Duodenal mucosa (tissue), 2 donors: ENCODE data around the gene APBB2.

ENCODE experiments used
- H3K27ac ChIP-seq: one replicate; pipeline ENCODE4 v1.7.0; 2013; ENCODE audit warnings: low read depth, low read length
- H3K27me3 ChIP-seq, 2 donors: one replicate each; pipeline ENCODE4 v1.7.0; 2013; ENCODE audit warnings: low read length in 2 of 2, control low read depth in 1 of 2; ENCODE audit not compliant: insufficient read depth in 2 of 2, control insufficient read depth in 1 of 2
- H3K36me3 ChIP-seq, 2 donors: one replicate each; pipeline ENCODE4 v1.7.0; 2013; ENCODE audit warnings: low read length in 2 of 2, control low read depth in 1 of 2; ENCODE audit not compliant: insufficient read depth in 2 of 2, control insufficient read depth in 1 of 2
- H3K4me1 ChIP-seq, 2 donors: one replicate each; pipeline ENCODE4 v1.7.0; 2013; ENCODE audit warnings: low read length in 2 of 2, control low read depth in 1 of 2; ENCODE audit not compliant: insufficient read depth in 2 of 2, control insufficient read depth in 1 of 2
- H3K4me3 ChIP-seq, 2 donors: one replicate each; pipeline ENCODE4 v1.7.0; 2013; ENCODE audit warnings: low read length in 2 of 2, low read depth in 1 of 2
- H3K9ac ChIP-seq, 2 donors: one replicate each; pipeline ENCODE4 v1.7.0; 2013; ENCODE audit warnings: low read length in 2 of 2, low read depth in 1 of 2
- H3K9me3 ChIP-seq, 2 donors: one replicate each; pipeline ENCODE4 v1.7.0; 2013; ENCODE audit warnings: low read length in 2 of 2, control low read depth in 1 of 2; ENCODE audit not compliant: control insufficient read depth in 1 of 2

APBB2 gene

GRCh38 chr4:41119867-41120295 is 94.5 kb downstream of the APBB2 start:
- H3K36me3 ChIP-seq = no peaks in the 10 kb centered on the region
- peaks cover 0 to 2% of the 10 kb centered on the region in 2 donors for H3K4me1 ChIP-seq
- no peak overlapping the region for H3K9ac ChIP-seq
- H3K27ac ChIP-seq = no peak overlapping the region
- H3K27me3 ChIP-seq = no peaks in the 10 kb centered on the region
- no peak overlapping the region for H3K4me3 ChIP-seq
- no peaks in the 10 kb centered on the region for H3K9me3 ChIP-seq

- no peaks in the 10 kb centered on the region for H3K4me1 ChIP-seq
These were observed 102.6 kb downstream of the APBB2 start for GRCh38 chr4:41111791-41112190.

GRCh38 chr4:41110050-41110449 is 104.3 kb downstream of the APBB2 start:
- Histone ChIP-seq H3K9me3 (no peaks in the 10 kb centered on the region), H3K9ac (no peak overlapping the region), H3K4me1 (no peaks in the 10 kb centered on the region), H3K4me3 (no peak overlapping the region), H3K36me3 (no peaks in the 10 kb centered on the region), H3K27me3 (no peaks in the 10 kb centered on the region), H3K27ac (no peak overlapping the region)

More at GRCh38 chr4:41111791-41112190, 102.6 kb downstream of the APBB2 start:
- H3K4me3 ChIP-seq = no peak overlapping the region
- H3K36me3 ChIP-seq = no peaks in the 10 kb centered on the region
- H3K27me3 ChIP-seq = no peaks in the 10 kb centered on the region
- H3K9ac ChIP-seq = no peak overlapping the region
- H3K27ac ChIP-seq = no peak overlapping the region
- H3K9me3 ChIP-seq = no peaks in the 10 kb centered on the region

GRCh38 chr4:41108481-41108880 is 105.9 kb downstream of the APBB2 start:
- no peak overlapping the region for H3K27ac ChIP-seq

GRCh38 chr4:41106694-41107419 is 107.5 kb downstream of the APBB2 start:
- Histone ChIP-seq H3K4me3 (no peak overlapping the region), H3K36me3 (no peaks in the 10 kb centered on the region), H3K27me3 (no peaks in the 10 kb centered on the region), H3K27ac (no peak overlapping the region), H3K9me3 (no peaks in the 10 kb centered on the region), H3K9ac (no peak overlapping the region), H3K4me1 (no peaks in the 10 kb centered on the region)

More at GRCh38 chr4:41108481-41108880, 105.9 kb downstream of the APBB2 start:
- no peaks in the 10 kb centered on the region for H3K9me3 ChIP-seq
- no peak overlapping the region for H3K4me3 ChIP-seq
- H3K27me3 ChIP-seq = no peaks in the 10 kb centered on the region
- no peaks in the 10 kb centered on the region for H3K36me3 ChIP-seq
- H3K9ac ChIP-seq = no peak overlapping the region
- no peaks in the 10 kb centered on the region for H3K4me1 ChIP-seq

- Histone ChIP-seq H3K4me3 (no peak overlapping the region), H3K4me1 (no peaks in the 10 kb centered on the region), H3K36me3 (no peaks in the 10 kb centered on the region), H3K9ac (no peak overlapping the region), H3K27me3 (no peaks in the 10 kb centered on the region), H3K27ac (no peak overlapping the region), H3K9me3 (no peaks in the 10 kb centered on the region)
These were observed 108.3 kb downstream of the APBB2 start for GRCh38 chr4:41106081-41106480.

- no peaks in the 10 kb centered on the region for H3K4me1 ChIP-seq
- no peak overlapping the region for H3K4me3 ChIP-seq
- H3K27ac ChIP-seq = no peak overlapping the region
- H3K36me3 ChIP-seq = peaks cover 0 to 2% of the 10 kb centered on the region in 2 donors
- no peaks in the 10 kb centered on the region for H3K27me3 ChIP-seq
- no peaks in the 10 kb centered on the region for H3K9me3 ChIP-seq
- H3K9ac ChIP-seq = no peak overlapping the region
These were observed 110.2 kb downstream of the APBB2 start for GRCh38 chr4:41104155-41104554.

- no peak overlapping the region for H3K27ac ChIP-seq
- no peaks in the 10 kb centered on the region for H3K4me1 ChIP-seq
- H3K9ac ChIP-seq = no peak overlapping the region
- H3K27me3 ChIP-seq = no peaks in the 10 kb centered on the region
- H3K36me3 ChIP-seq = peaks cover 0 to 2% of the 10 kb centered on the region in 2 donors
- H3K9me3 ChIP-seq = no peaks in the 10 kb centered on the region
- no peak overlapping the region for H3K4me3 ChIP-seq
These were observed 110.7 kb downstream of the APBB2 start for GRCh38 chr4:41103657-41104056.

- H3K9me3 ChIP-seq = no peaks in the 10 kb centered on the region
- no peak overlapping the region for H3K4me3 ChIP-seq
- H3K36me3 ChIP-seq = peaks cover 0 to 2% of the 10 kb centered on the region in 2 donors
- no peaks in the 10 kb centered on the region for H3K4me1 ChIP-seq
- no peak overlapping the region for H3K27ac ChIP-seq
- no peaks in the 10 kb centered on the region for H3K27me3 ChIP-seq
- H3K9ac ChIP-seq = no peak overlapping the region
These were observed 111.8 kb downstream of the APBB2 start for GRCh38 chr4:41102414-41103092.
